WTC11 (cell line): ENCODE data around the gene ST6GALNAC2. TPM values are rescaled to one million over a fixed set of nuclear protein-coding genes. Genes with fewer than 3 reads are reported as not detected.

Experiments
- ATAC-seq: fragments of 200-7000 bp; cut with Tn5 transposase; 2 replicates; pipeline ENCODE4 v1.10.0; 2021; ENCODE audit warnings: mild to moderate bottlenecking, moderate library complexity
- CTCF ChIA-PET: fragments of 300-600 bp; sonication (Branson Sonifier 250); formaldehyde crosslinking; loops from one replicate; lab custom pipeline; 2021; ENCODE audit warnings: antibody characterized with exemption; lab: Charles Lee
- POLR2A ChIA-PET: fragments of 350-600 bp; sonication (Branson Sonifier 250); formaldehyde crosslinking; loops from one replicate; lab custom pipeline; 2021; ENCODE audit warnings: antibody characterized with exemption; lab: Charles Lee
- DNase-seq: peaks from one replicate; pipeline ENCODE4 v3.0.0; 2021; ENCODE audit warnings: low spot score
- H3K27ac Mint-ChIP-seq: 2 replicates; pipeline ENCODE4 v1.8.0; 2021; ENCODE audit warnings: mixed read lengths
- H3K27me3 Mint-ChIP-seq: 2 replicates; pipeline ENCODE4 v1.8.0; 2021; ENCODE audit warnings: low read depth, mild to moderate bottlenecking, moderate library complexity, mixed read lengths
- H3K36me3 Mint-ChIP-seq: 2 replicates; pipeline ENCODE4 v1.8.0; 2021; ENCODE audit warnings: mixed read lengths
- H3K4me1 Mint-ChIP-seq: 2 replicates; pipeline ENCODE4 v1.8.0; 2022; ENCODE audit warnings: mixed read lengths
- H3K4me3 Mint-ChIP-seq: 2 replicates; pipeline ENCODE4 v1.8.0; 2021; ENCODE audit warnings: mild to moderate bottlenecking, moderate library complexity, mixed read lengths
- H3K9me3 Mint-ChIP-seq: 2 replicates; pipeline ENCODE4 v1.8.0; 2021; ENCODE audit warnings: mixed read lengths
- ARID4B ChIP-seq: sonication (generic); formaldehyde crosslinking; IDR thresholded peaks from 2 replicates; pipeline ENCODE4 v1.8.0; 2023; ENCODE audit warnings: missing genetic modification reagents, mild to moderate bottlenecking, borderline replicate concordance
- ATF2 ChIP-seq: sonication (generic); formaldehyde crosslinking; IDR thresholded peaks from 2 replicates; pipeline ENCODE4 v1.8.1; 2022; ENCODE audit warnings: low read depth, missing genetic modification reagents, borderline replicate concordance
- CDX4 ChIP-seq: fragments of 250-450 bp; sonication (Bioruptor Pico); IDR thresholded peaks from 2 replicates; pipeline ENCODE4 v1.9.0; 2021; ENCODE audit warnings: moderate library complexity, mild to moderate bottlenecking, inconsistent platforms, borderline replicate concordance
- CREM ChIP-seq: sonication (generic); formaldehyde crosslinking; IDR thresholded peaks from 2 replicates; pipeline ENCODE4 v1.8.1; 2022; ENCODE audit warnings: mild to moderate bottlenecking, missing genetic modification reagents, moderate library complexity
- EMX1 ChIP-seq: fragments of 250-450 bp; sonication (Bioruptor Pico); IDR thresholded peaks from 2 replicates; pipeline ENCODE4 v1.8.0; 2021; ENCODE audit warnings: mild to moderate bottlenecking
- ERG ChIP-seq: fragments of 250-450 bp; sonication (Bioruptor Pico); IDR thresholded peaks from 2 replicates; pipeline ENCODE4 v1.8.0; 2021; ENCODE audit warnings: mild to moderate bottlenecking
- IRF2 ChIP-seq: sonication (generic); formaldehyde crosslinking; IDR thresholded peaks from 2 replicates; pipeline ENCODE4 v1.8.0; 2022; ENCODE audit warnings: low read depth, missing genetic modification reagents, borderline replicate concordance
- JUN ChIP-seq: sonication (generic); formaldehyde crosslinking; IDR thresholded peaks from 2 replicates; pipeline ENCODE4 v1.8.0; 2023; ENCODE audit warnings: mild to moderate bottlenecking, missing genetic modification reagents
- NFE2L1 ChIP-seq: sonication (generic); formaldehyde crosslinking; IDR thresholded peaks from 2 replicates; pipeline ENCODE4 v1.8.1; 2023; ENCODE audit warnings: missing genetic modification reagents
- NR2C2 ChIP-seq: sonication (generic); formaldehyde crosslinking; IDR thresholded peaks from 2 replicates; pipeline ENCODE4 v1.8.0; 2022; ENCODE audit warnings: mild to moderate bottlenecking, missing genetic modification reagents
- ZNF138 ChIP-seq: sonication (generic); formaldehyde crosslinking; conservative IDR thresholded peaks from 2 replicates; pipeline ENCODE4 v1.8.1; 2022; ENCODE audit warnings: mild to moderate bottlenecking, moderate library complexity, missing genetic modification reagents
- ZNF263 ChIP-seq: sonication (generic); formaldehyde crosslinking; IDR thresholded peaks from 2 replicates; pipeline ENCODE4 v1.8.1; 2022; ENCODE audit warnings: low read depth, mild to moderate bottlenecking, moderate library complexity, missing genetic modification reagents
- ZNF423 ChIP-seq: fragments of 250-450 bp; sonication (Bioruptor Pico); IDR thresholded peaks from 2 replicates; pipeline ENCODE4 v2.1.2; 2022; ENCODE audit warnings: mild to moderate bottlenecking, moderate library complexity
- ZNF425 ChIP-seq: fragments of 250-450 bp; sonication (Bioruptor Pico); conservative IDR thresholded peaks from 2 replicates; pipeline ENCODE4 v1.9.0; 2021; ENCODE audit warnings: mild to moderate bottlenecking
- total RNA-seq: library from RNA; stranded (reverse); gene quantifications from 3 replicates; pipeline ENCODE4 v1.2.3, GENCODE V29; 2021

ST6GALNAC2 gene
- total RNA-seq, 1 experiment from 2014 or later: not detected

GRCh38 chr17:76585649-76586593 is at the start of gene ST6GALNAC2 (continued):
- TF ChIP-seq ARID4B (no peak), NR2C2 (CRISPR knock-in tag) (no peak)

- POLR2A ChIA-PET: interaction anchor here (0.5 kb wide), 1 partner anchor 36 kb away, joined by 3 read pairs; no protein-coding TSS in a partner anchor
- Mint-ChIP-seq H3K27ac (no peak overlapping the region), H3K9me3 (no peaks in the 10 kb centered on the region), H3K27me3 (no peaks in the 10 kb centered on the region), H3K4me1 (peaks cover 22% of the 10 kb centered on the region), H3K4me3 (no peak overlapping the region), H3K36me3 (no peaks in the 10 kb centered on the region)
- CTCF ChIA-PET: interaction anchor here (1.5 to 5.2 kb wide), 3 partner anchors 12 to 78 kb away, joined by 4 to 21 read pairs (median 5); no protein-coding TSS in a partner anchor
- DNase-seq (no peak), ATAC-seq (no peak)
- no peak for TF ChIP-seq ATF2 (CRISPR knock-in tag)
- TF ChIP-seq, all 79 proteins: peak for 0
These were observed 49.4 kb upstream of the ST6GALNAC2 start for GRCh38 chr17:76635039-76635438.

- Mint-ChIP-seq H3K4me3 (no peak overlapping the region), H3K9me3 (no peaks in the 10 kb centered on the region), H3K27ac (no peak overlapping the region; the same call in 1 of the 2 replicates), H3K36me3 (no peaks in the 10 kb centered on the region), H3K27me3 (no peaks in the 10 kb centered on the region), H3K4me1 (peaks cover 28% of the 10 kb centered on the region)
- ChIA-PET POLR2A (no interaction called here), CTCF (interaction anchor here (0.8 to 5.2 kb wide), 4 partner anchors 10 to 111 kb away, joined by 3 to 21 read pairs (median 4); no protein-coding TSS in a partner anchor)
- DNase-seq (no peak), ATAC-seq (no peak)
- TF ChIP-seq JUN: no peak
- TF ChIP-seq CDX4 (CRISPR knock-in tag): no peak
- TF ChIP-seq ZNF425 (CRISPR knock-in tag): no peak
- no peak for TF ChIP-seq CREM (CRISPR knock-in tag)
- TF ChIP-seq EMX1 (CRISPR knock-in tag): no peak
- no peak for TF ChIP-seq NFE2L1 (CRISPR knock-in tag)
- TF ChIP-seq ZNF263 (CRISPR knock-in tag): no peak
- TF ChIP-seq ZNF423 (CRISPR knock-in tag): no peak
- no peak for TF ChIP-seq ERG (CRISPR knock-in tag)
- TF ChIP-seq IRF2 (CRISPR knock-in tag): no peak
- no peak for TF ChIP-seq ZNF138 (CRISPR knock-in tag)
These were observed 48.1 kb upstream of the ST6GALNAC2 start for GRCh38 chr17:76633628-76634328.
